ENCODE results near the gene ACTR8.

The ACTR8 gene

DNA sequence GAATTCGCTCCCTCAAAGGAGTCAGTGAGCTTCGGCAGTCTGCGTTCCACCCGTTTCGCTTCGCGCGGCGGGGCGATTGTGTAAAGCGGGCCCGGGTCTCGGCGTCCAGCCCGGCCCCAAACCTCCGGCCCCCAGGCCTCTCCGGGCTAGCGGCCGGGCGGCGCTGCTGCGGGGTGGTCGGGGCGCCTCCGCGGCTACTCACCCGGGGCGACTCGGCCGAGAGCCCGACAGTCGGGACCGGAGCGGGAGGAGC lies 36.1 kb downstream of the ACTR8 start:
- Histone ChIP-seq H3K9me2 (replicated peaks; ENCODE audit: low read depth, low read length) (no peaks in the 10 kb centered on the region), H3K27me3 (ENCODE audit: insufficient read depth, low read length, poor library complexity, severe bottlenecking) (no peaks in the 10 kb centered on the region), H3K4me1 (ENCODE audit: insufficient read depth, low read length, poor library complexity, severe bottlenecking) (no peaks in the 10 kb centered on the region), H2AFZ (ENCODE audit: low read length) (no peak overlapping the region), H3K4me2 (ENCODE audit: low read depth, low read length, poor library complexity, severe bottlenecking) (no peak overlapping the region), H3F3A (ENCODE audit: low read depth) (no peaks in the 10 kb centered on the region), H3K4me3 (ENCODE audit: low read length, poor library complexity, severe bottlenecking) (no peak overlapping the region), H3K9ac (ENCODE audit: low read depth, low read length, poor library complexity, severe bottlenecking) (no peak overlapping the region), H3K79me2 (ENCODE audit: insufficient read depth, low read length) (no peaks in the 10 kb centered on the region), H3K36me3 (ENCODE audit: insufficient read depth, low read length) (no peaks in the 10 kb centered on the region), H3K9me3 (ENCODE audit: insufficient read depth, low read depth, low read length) (no peaks in the 10 kb centered on the region), H4K20me1 (ENCODE audit: insufficient read depth, low read length, poor library complexity, severe bottlenecking) (no peaks in the 10 kb centered on the region)
- TF ChIP-seq EZH2phosphoT487 (IDR thresholded peaks at IDR 0.05; ENCODE audit: borderline replicate concordance): no peak
- TF ChIP-seq, protein P1, sequence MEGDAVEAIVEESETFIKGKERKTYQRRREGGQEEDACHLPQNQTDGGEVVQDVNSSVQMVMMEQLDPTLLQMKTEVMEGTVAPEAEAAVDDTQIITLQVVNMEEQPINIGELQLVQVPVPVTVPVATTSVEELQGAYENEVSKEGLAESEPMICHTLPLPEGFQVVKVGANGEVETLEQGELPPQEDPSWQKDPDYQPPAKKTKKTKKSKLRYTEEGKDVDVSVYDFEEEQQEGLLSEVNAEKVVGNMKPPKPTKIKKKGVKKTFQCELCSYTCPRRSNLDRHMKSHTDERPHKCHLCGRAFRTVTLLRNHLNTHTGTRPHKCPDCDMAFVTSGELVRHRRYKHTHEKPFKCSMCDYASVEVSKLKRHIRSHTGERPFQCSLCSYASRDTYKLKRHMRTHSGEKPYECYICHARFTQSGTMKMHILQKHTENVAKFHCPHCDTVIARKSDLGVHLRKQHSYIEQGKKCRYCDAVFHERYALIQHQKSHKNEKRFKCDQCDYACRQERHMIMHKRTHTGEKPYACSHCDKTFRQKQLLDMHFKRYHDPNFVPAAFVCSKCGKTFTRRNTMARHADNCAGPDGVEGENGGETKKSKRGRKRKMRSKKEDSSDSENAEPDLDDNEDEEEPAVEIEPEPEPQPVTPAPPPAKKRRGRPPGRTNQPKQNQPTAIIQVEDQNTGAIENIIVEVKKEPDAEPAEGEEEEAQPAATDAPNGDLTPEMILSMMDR (conservative IDR thresholded peaks at IDR 0.05; ENCODE audit: low read length): no peak

DNA sequence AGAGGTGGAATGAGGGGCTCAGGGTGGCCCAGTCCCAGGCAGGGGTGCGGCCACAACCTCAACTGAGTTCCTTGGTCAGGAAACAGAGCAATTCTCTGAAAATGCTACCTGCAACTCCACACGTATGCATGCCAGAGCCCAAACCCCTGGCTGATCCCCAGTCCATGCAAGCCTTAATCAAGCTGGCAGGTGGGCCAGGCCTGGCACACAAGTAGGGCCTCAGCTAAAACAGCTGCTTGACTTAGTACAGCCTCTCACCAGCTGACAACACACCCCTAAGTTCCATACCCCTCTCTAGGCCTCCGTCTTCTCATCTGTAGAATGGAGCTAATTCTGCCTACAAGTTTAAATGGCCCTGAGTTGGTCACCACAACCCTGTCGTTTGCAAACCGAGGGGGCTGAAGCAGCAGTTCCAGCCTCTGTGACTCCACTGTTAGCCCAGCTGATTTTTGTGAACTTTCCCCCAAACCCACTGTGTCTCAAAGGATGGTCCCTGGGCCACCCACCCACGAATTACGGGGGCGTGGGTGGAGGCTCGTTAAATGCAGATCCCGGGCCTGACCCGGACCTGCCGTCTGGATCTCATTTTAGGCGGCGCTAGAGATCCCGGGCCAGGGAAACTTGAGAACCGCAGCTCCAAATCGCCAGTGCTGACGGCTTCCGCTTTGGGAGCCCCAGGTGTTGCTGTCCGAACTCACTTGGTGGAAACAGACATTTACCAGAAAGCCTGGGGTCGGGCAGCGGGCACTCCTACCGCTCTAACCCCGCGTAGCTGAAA lies 36.7 kb downstream of the ACTR8 start:
- no peak for TF ChIP-seq EZH2phosphoT487 (IDR thresholded peaks at IDR 0.05; ENCODE audit: borderline replicate concordance)
- TF ChIP-seq, protein P1 (conservative IDR thresholded peaks at IDR 0.05; ENCODE audit: low read length): no peak
- Histone ChIP-seq H3K79me2 (ENCODE audit: insufficient read depth, low read length) (no peaks in the 10 kb centered on the region), H3K9me3 (ENCODE audit: insufficient read depth, low read depth, low read length) (no peaks in the 10 kb centered on the region), H3K4me2 (ENCODE audit: low read depth, low read length, poor library complexity, severe bottlenecking) (no peak overlapping the region), H3K27me3 (ENCODE audit: insufficient read depth, low read length, poor library complexity, severe bottlenecking) (no peaks in the 10 kb centered on the region), H4K20me1 (ENCODE audit: insufficient read depth, low read length, poor library complexity, severe bottlenecking) (no peaks in the 10 kb centered on the region), H3K4me3 (ENCODE audit: low read length, poor library complexity, severe bottlenecking) (no peak overlapping the region), H3F3A (ENCODE audit: low read depth) (no peaks in the 10 kb centered on the region), H3K9me2 (replicated peaks; ENCODE audit: low read depth, low read length) (no peaks in the 10 kb centered on the region), H3K4me1 (ENCODE audit: insufficient read depth, low read length, poor library complexity, severe bottlenecking) (no peaks in the 10 kb centered on the region), H3K36me3 (ENCODE audit: insufficient read depth, low read length) (no peaks in the 10 kb centered on the region), H2AFZ (ENCODE audit: low read length) (no peak overlapping the region), H3K9ac (ENCODE audit: low read depth, low read length, poor library complexity, severe bottlenecking) (no peak overlapping the region)

DNA sequence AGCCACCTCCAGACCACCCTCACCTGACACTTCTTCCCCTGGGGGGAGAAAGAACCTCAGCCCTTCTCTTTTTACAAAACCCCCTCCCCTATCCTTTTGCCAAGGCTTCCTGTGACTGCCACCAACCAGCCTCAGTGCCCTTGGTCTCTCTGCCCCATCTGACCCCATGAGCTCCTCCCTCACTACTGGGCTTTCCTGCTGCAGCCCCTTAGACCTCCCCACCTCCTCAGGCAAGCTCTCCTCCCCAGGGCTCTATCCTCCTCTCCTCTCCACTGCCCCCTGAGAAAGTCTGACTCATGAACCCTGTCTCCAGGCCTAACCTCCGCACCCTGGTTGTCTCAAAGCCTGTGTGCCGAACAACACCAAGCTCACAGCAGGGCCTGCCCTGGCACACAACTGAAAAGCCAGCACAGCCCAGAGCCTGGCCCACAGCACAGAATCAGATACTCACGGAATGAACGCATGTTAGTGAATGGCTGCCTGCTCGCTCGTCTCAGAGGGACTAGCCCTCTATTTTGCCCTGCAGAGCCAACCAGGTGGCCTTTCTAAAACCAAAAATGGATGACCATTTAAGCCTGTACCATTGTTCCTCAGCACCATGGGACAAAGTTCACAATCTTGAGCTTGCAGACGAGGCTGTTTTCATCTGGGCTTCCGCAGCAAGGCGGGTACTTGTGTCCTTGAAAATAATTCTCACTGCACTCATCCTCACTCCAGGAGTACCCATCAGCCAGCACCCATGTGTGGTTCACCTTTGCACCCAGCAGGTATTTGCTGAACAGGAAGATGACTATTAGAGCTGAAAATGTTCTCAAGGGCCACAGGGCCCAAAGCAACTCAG lies 37.5 kb downstream of the ACTR8 start:
- TF ChIP-seq EZH2phosphoT487 (IDR thresholded peaks at IDR 0.05; ENCODE audit: borderline replicate concordance): no peak
- TF ChIP-seq, protein P1 (conservative IDR thresholded peaks at IDR 0.05; ENCODE audit: low read length): no peak
- Histone ChIP-seq H3K36me3 (ENCODE audit: insufficient read depth, low read length) (no peaks in the 10 kb centered on the region), H4K20me1 (ENCODE audit: insufficient read depth, low read length, poor library complexity, severe bottlenecking) (no peaks in the 10 kb centered on the region), H3K27me3 (ENCODE audit: insufficient read depth, low read length, poor library complexity, severe bottlenecking) (no peaks in the 10 kb centered on the region), H3F3A (ENCODE audit: low read depth) (no peaks in the 10 kb centered on the region), H3K79me2 (ENCODE audit: insufficient read depth, low read length) (no peaks in the 10 kb centered on the region), H3K4me2 (ENCODE audit: low read depth, low read length, poor library complexity, severe bottlenecking) (no peak overlapping the region), H3K9ac (ENCODE audit: low read depth, low read length, poor library complexity, severe bottlenecking) (no peak overlapping the region), H3K4me3 (ENCODE audit: low read length, poor library complexity, severe bottlenecking) (no peak overlapping the region), H3K9me2 (replicated peaks; ENCODE audit: low read depth, low read length) (no peaks in the 10 kb centered on the region), H2AFZ (ENCODE audit: low read length) (no peak overlapping the region), H3K4me1 (ENCODE audit: insufficient read depth, low read length, poor library complexity, severe bottlenecking) (no peaks in the 10 kb centered on the region), H3K9me3 (ENCODE audit: insufficient read depth, low read depth, low read length) (no peaks in the 10 kb centered on the region)
